SK-N-SH (cell line): ENCODE measurements around the gene MVP. TPM values are rescaled to one million over a fixed set of nuclear protein-coding genes. Genes with fewer than 3 reads are reported as not detected.

ENCODE experiments used
- CTCF ChIA-PET: fragments of 300-600, 350-600 bp; formaldehyde crosslinking; extraction: SDS; loops from one replicate; lab custom pipeline; 2021; lab: Yijun Ruan, JAX
- POLR2A ChIA-PET: fragments of 350-600 bp; sonication (Branson Sonifier 250); formaldehyde crosslinking; extraction: SDS; loops from one replicate; lab custom pipeline; 2020; ENCODE audit warnings: antibody characterized with exemption, inconsistent platforms; lab: Yijun Ruan, JAX
- DNase-seq: peaks from one replicate; pipeline ENCODE4 v3.0.0; 2012
- H2AFZ ChIP-seq: fragments of 200-600 bp; sonication (generic); 2 replicates; pipeline ENCODE4 v1.8.1; 2016; ENCODE audit warnings: antibody characterized with exemption, mild to moderate bottlenecking, low read depth
- H3F3A ChIP-seq: fragments of 200-600 bp; sonication (generic); replicated peaks from 2 replicates; pipeline ENCODE3; 2016; ENCODE audit warnings: antibody characterized with exemption, mild to moderate bottlenecking; ENCODE audit not compliant: insufficient read depth
- H3K27ac ChIP-seq, 2 experiments: fragments of 200-500 bp in 1 of 2; fragments of 200-600 bp in 1 of 2; sonication (Bioruptor generic) in 1 of 2; sonication (generic), shearing (Covaris generic) in 1 of 2; 2 replicates each; pipeline versions ENCODE4 v1.5.1 to v1.6.1; 2014 to 2016; ENCODE audit warnings: low read depth in 2 of 2, inconsistent platforms in 1 of 2, low read length in 1 of 2, mild to moderate bottlenecking in 1 of 2, mixed read lengths in 1 of 2
- H3K27me3 ChIP-seq: fragments of 200-600 bp; sonication (generic), shearing (Covaris generic); 2 replicates; pipeline ENCODE4 v1.6.1; 2016; ENCODE audit warnings: mixed run types; ENCODE audit not compliant: insufficient read depth
- H3K36me3 ChIP-seq, 2 experiments: fragments of 200-500 bp in 1 of 2; fragments of 200-600 bp in 1 of 2; sonication (Bioruptor generic) in 1 of 2; sonication (generic) in 1 of 2; replicated peaks in 1 of 2; 2 replicates each; pipeline versions ENCODE3 to v1.5.1; 2014 to 2016; ENCODE audit warnings: low read length in 1 of 2, mild to moderate bottlenecking in 1 of 2; ENCODE audit not compliant: insufficient read depth in 2 of 2, control insufficient read depth in 1 of 2
- H3K4me1 ChIP-seq, 2 experiments: fragments of 200-500 bp in 1 of 2; fragments of 200-600 bp in 1 of 2; sonication (Bioruptor generic) in 1 of 2; sonication (generic), shearing (Covaris generic) in 1 of 2; 2 replicates each; pipeline versions ENCODE4 v1.5.1 to v1.6.1; 2014 to 2016; ENCODE audit warnings: low read depth in 1 of 2, low read length in 1 of 2, mixed run types in 1 of 2; ENCODE audit not compliant: insufficient read depth in 2 of 2, control insufficient read depth in 1 of 2
- H3K4me2 ChIP-seq: fragments of 200-600 bp; sonication (generic), shearing (Covaris generic); 2 replicates; pipeline ENCODE4 v1.6.1; 2017; ENCODE audit warnings: mixed run types
- H3K4me3 ChIP-seq, 2 experiments: fragments of 200-500 bp in 1 of 2; fragments of 200-600 bp in 1 of 2; sonication (Bioruptor generic) in 1 of 2; sonication (generic), shearing (Covaris generic) in 1 of 2; 2 replicates each; pipeline versions ENCODE4 v1.5.1 to v1.8.1; 2014 to 2016; ENCODE audit warnings: low read depth in 2 of 2, inconsistent platforms in 1 of 2, low read length in 1 of 2, mild to moderate bottlenecking in 1 of 2, mixed read lengths in 1 of 2, moderate library complexity in 1 of 2
- H3K79me2 ChIP-seq: fragments of 200-600 bp; sonication (generic); 2 replicates; pipeline ENCODE4 v1.8.1; 2017; ENCODE audit warnings: mild to moderate bottlenecking; ENCODE audit not compliant: insufficient read depth
- H3K9ac ChIP-seq: fragments of 200-600 bp; sonication (generic); 2 replicates; pipeline ENCODE4 v1.6.1; 2017; ENCODE audit warnings: mixed run types
- H3K9me2 ChIP-seq: fragments of 200-600 bp; sonication (generic); 2 replicates; pipeline ENCODE4 v1.6.1; 2017; ENCODE audit warnings: mixed run types
- H3K9me3 ChIP-seq: fragments of 200-600 bp; sonication (generic); 2 replicates; pipeline ENCODE4 v1.6.1; 2017; ENCODE audit warnings: mixed run types, mild to moderate bottlenecking, moderate library complexity
- H4K20me1 ChIP-seq: fragments of 200-600 bp; sonication (generic); 2 replicates; pipeline ENCODE4 v1.6.1; 2017; ENCODE audit warnings: mild to moderate bottlenecking, mixed run types; ENCODE audit not compliant: insufficient read depth
- CHD2 ChIP-seq: fragments of 150-350 bp; IDR thresholded peaks from 2 replicates; pipeline ENCODE4 v1.6.1; 2018; ENCODE audit warnings: low read length; ENCODE audit not compliant: partially characterized antibody
- CTCF ChIP-seq: fragments of 200-600 bp; sonication (generic); IDR thresholded peaks from 2 replicates; pipeline ENCODE4 v1.6.1; 2017; ENCODE audit warnings: antibody characterized with exemption, mild to moderate bottlenecking, moderate library complexity
- ELF1 ChIP-seq: IDR thresholded peaks from 2 replicates; pipeline ENCODE4 v1.4.0; 2012
- FOSL2 ChIP-seq: IDR thresholded peaks from 2 replicates; pipeline ENCODE4 v1.4.0; 2012; ENCODE audit warnings: low read depth, mild to moderate bottlenecking, moderate library complexity, borderline replicate concordance
- FOXM1 ChIP-seq: IDR thresholded peaks from 2 replicates; pipeline ENCODE4 v1.4.0; 2012; ENCODE audit warnings: low read depth, mild to moderate bottlenecking
- GATA2 ChIP-seq: sonication (generic); formaldehyde crosslinking; IDR thresholded peaks from 2 replicates; pipeline ENCODE4 v1.5.0; 2020; ENCODE audit warnings: mild to moderate bottlenecking, missing genetic modification reagents
- IRF3 ChIP-seq: fragments of 150-350 bp; IDR thresholded peaks from 2 replicates; pipeline ENCODE4 v1.6.1; 2016; ENCODE audit warnings: mild to moderate bottlenecking, low read depth, low read length
- MAX ChIP-seq: IDR thresholded peaks from 2 replicates; pipeline ENCODE4 v1.4.0; 2012; ENCODE audit warnings: low read depth
- MXI1 ChIP-seq: IDR thresholded peaks from 2 replicates; pipeline ENCODE4 v1.6.1; 2012; ENCODE audit warnings: mild to moderate bottlenecking, low read depth, low read length, improper control_type of control experiment
- PBX3 ChIP-seq: IDR thresholded peaks from 2 replicates; pipeline ENCODE4; 2012
- POLR2AphosphoS5 ChIP-seq: IDR thresholded peaks from 2 replicates; pipeline ENCODE4 v1.6.1; 2012; ENCODE audit warnings: low read depth, low read length
- RAD21 ChIP-seq: IDR thresholded peaks from 2 replicates; pipeline ENCODE4 v1.6.1; 2012; ENCODE audit warnings: mild to moderate bottlenecking, low read length
- RCOR1 ChIP-seq: fragments of 150-350 bp; IDR thresholded peaks from 2 replicates; pipeline ENCODE4 v1.6.1; 2017; ENCODE audit warnings: antibody characterized with exemption, low read length
- RFX5 ChIP-seq: IDR thresholded peaks from 2 replicates; pipeline ENCODE4 v1.6.1; 2012; ENCODE audit warnings: mild to moderate bottlenecking, improper control_type of control experiment, low read length
- TAF1 ChIP-seq: IDR thresholded peaks from 2 replicates; pipeline ENCODE4 v1.6.1; 2012; ENCODE audit warnings: low read depth, mild to moderate bottlenecking, low read length, moderate library complexity, borderline replicate concordance
- YY1 ChIP-seq: IDR thresholded peaks from 2 replicates; pipeline ENCODE4 v1.4.0; 2012; ENCODE audit warnings: low read depth, mild to moderate bottlenecking
- WGBS: methylation state at CpG from one replicate; pipeline ENCODE4 v1.1.6; 2017; ENCODE audit warnings: low lambda C conversion rate; 5-methylcytosine and 5-hydroxymethylcytosine counted together
- polyA plus RNA-seq, 3 experiments: library from polyadenylated mRNA; depleted of rRNA; stranded (reverse); fragments of >200 nt; gene quantifications; 2 replicates each; pipeline ENCODE4 v1.2.3, GENCODE V29; 2012

Gene MVP
- polyA plus RNA-seq, 1 of the 3 experiments (the other 2 are of a cell fraction) = 222 TPM

- peak; percentile 58 for TF ChIP-seq CHD2
- TF ChIP-seq ELF1 = peak; percentile 70; the same call in 1 of the 2 replicates
- TF ChIP-seq RFX5 = peak; percentile 70; the same call in 1 of the 2 replicates
- TF ChIP-seq MXI1 = peak; percentile 92
- TF ChIP-seq GATA2 = no peak
- TF ChIP-seq TAF1 = peak; percentile 87
- TF ChIP-seq YY1 = peak; percentile 99
- TF ChIP-seq FOXM1 = no peak
- TF ChIP-seq FOSL2 = no peak
- TF ChIP-seq POLR2AphosphoS5 = peak; percentile 52
- TF ChIP-seq RCOR1 = no peak
- peak; percentile 65 for TF ChIP-seq RAD21
- TF ChIP-seq CTCF = peak; percentile 86
These were observed 4.2 kb upstream of the MVP start, which contains the start of gene PAGR1 (continued) for GRCh38 chr16:29815793-29816693.

GRCh38 chr16:29816694-29817441 lies 3.4 kb upstream of the MVP start:
- Histone ChIP-seq H3K4me1 (peaks cover 26 to 59% of the 10 kb centered on the region in 2 experiments; a peak in 3 of 4 replicates), H3K9ac (peak overlapping the region; percentile 72), H3K9me2 (no peaks in the 10 kb centered on the region), H3K79me2 (peaks cover 85% of the 10 kb centered on the region), H3K9me3 (no peaks in the 10 kb centered on the region), H4K20me1 (no peaks in the 10 kb centered on the region), H3K4me2 (peak overlapping the region; percentile 97), H3K4me3 (peak overlapping the region; percentile 72 to 77), H3K27me3 (no peaks in the 10 kb centered on the region), H3F3A (peaks cover 36% of the 10 kb centered on the region), H3K36me3 (peaks cover 6 to 11% of the 10 kb centered on the region in 2 experiments), H2AFZ (peak overlapping the region; percentile 89; the same call in 1 of the 2 replicates), H3K27ac (peak overlapping the region; percentile 64 to 94)
- TF ChIP-seq MAX (peak; percentile 37; the same call in 1 of the 2 replicates), IRF3 (no peak), MXI1 (peak; percentile 46; the same call in 1 of the 2 replicates), PBX3 (no peak), TAF1 (no peak), CTCF (peak; percentile 26)
- ChIA-PET POLR2A (interaction anchor here (0.9 to 1.7 kb wide), 3 partner anchors 9 to 84 kb away, joined by 3 to 7 read pairs (median 4); partner anchors contain the start of gene SEZ6L2), CTCF (interaction anchor here (0.5 to 14.0 kb wide), 13 partner anchors 9 to 236 kb away, joined by 3 to 129 read pairs (median 5); partner anchors contain the start of genes ASPHD1, KIF22 and SEZ6L2)
- peak; percentile 63 for DNase-seq
- WGBS = 1% methylated on average over 25 of the region's 37 CpGs
